NCI-H146 (cell line): ENCODE results near the gene AMH.
"Not testable (repeated sequence)": the region's sequence is repeated elsewhere in the genome, so short reads cannot be mapped to it uniquely, and the experiment has no call there.

Experiments
- DNase-seq: peaks from one replicate; lab custom pipeline; 2025; lab: John Stamatoyannopoulos, UW

Gene AMH

GRCh38 chr19:2249010-2249866 is at the start of gene AMH:
AMH (plus strand) TSS chr19:2249323; CDS start chr19:2249333, 10 bp downstream.
- no peak for DNase-seq

- DNase-seq, result no peak
Observed at GRCh38 chr19:2199861-2200623, 49.1 kb upstream of the AMH start.

- not testable (repeated sequence) for DNase-seq
Observed at GRCh38 chr19:2200624-2201294, 48.4 kb upstream of the AMH start.

- DNase-seq, result no peak
Observed at GRCh38 chr19:2201473-2202148, 47.5 kb upstream of the AMH start.

GRCh38 chr19:2202366-2202765 is 46.8 kb upstream of the AMH start:
- no peak for DNase-seq

- no peak for DNase-seq
Observed at GRCh38 chr19:2207008-2207407, 42.1 kb upstream of the AMH start.

- DNase-seq, result no peak
Observed at GRCh38 chr19:2207991-2208860, 40.9 kb upstream of the AMH start.

GRCh38 chr19:2208975-2209374 is 40.1 kb upstream of the AMH start:
- no peak for DNase-seq

- DNase-seq, result no peak
Observed at GRCh38 chr19:2209408-2209807, 39.7 kb upstream of the AMH start.

- no peak for DNase-seq
Observed at GRCh38 chr19:2210206-2210605, 38.9 kb upstream of the AMH start.

- DNase-seq, result no peak
Observed at GRCh38 chr19:2210987-2211740, 38.0 kb upstream of the AMH start.

- DNase-seq, result no peak
Observed at GRCh38 chr19:2212861-2213711, 36.0 kb upstream of the AMH start.

GRCh38 chr19:2213799-2214198 is 35.3 kb upstream of the AMH start:
- DNase-seq, result no peak

GRCh38 chr19:2214251-2214650 is 34.9 kb upstream of the AMH start:
- no peak for DNase-seq

GRCh38 chr19:2215281-2215751 is 33.8 kb upstream of the AMH start:
- no peak for DNase-seq

- no peak for DNase-seq
Observed at GRCh38 chr19:2216361-2217225, 32.5 kb upstream of the AMH start.

- DNase-seq, result no peak
Observed at GRCh38 chr19:2217591-2217990, 31.5 kb upstream of the AMH start.

GRCh38 chr19:2219726-2220125 is 29.4 kb upstream of the AMH start:
- no peak for DNase-seq
